ENCODE measurements around the gene TSBP1.

DNA sequence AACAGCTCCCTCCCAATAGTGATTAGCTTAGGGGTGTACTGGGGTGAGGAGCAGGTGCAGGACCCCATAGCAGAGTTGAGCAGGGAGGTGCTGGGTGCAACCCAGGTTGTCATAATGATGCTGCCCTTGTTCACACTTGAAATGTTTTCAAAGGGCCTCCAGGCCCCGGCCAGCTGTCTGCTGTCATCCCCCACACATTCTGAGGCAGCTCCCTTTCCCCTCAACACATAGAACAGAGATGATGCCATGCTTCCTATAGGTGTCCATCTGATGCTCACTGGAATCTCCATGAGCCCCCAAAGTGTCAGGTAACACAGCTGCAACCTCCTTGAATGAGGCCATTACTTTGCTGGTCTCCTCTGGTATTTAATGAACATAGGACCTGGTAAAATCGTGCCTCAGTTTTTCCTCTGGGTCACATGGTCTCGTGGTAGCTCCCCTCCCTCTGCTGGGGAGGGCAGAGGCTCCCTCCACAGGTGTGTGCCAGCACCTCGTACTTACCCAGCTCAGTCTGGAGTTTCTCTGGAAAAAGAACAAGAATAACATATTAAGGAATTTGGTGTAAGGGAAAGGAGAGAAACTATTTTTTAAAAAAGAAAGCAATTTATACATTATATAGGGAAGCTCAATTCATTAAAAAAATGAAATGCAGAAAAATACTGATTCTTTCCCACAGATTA, 29.7 kb upstream of the TSBP1 start:
- no peak for TF ChIP-seq CTCF (IDR thresholded peaks at IDR 0.05)
- TF ChIP-seq POLR2A (IDR thresholded peaks at IDR 0.05) = no peak
- TF ChIP-seq POLR2AphosphoS5 (IDR thresholded peaks at IDR 0.05) = no peak
- TF ChIP-seq EP300 (IDR thresholded peaks at IDR 0.05) = no peak
